Adrenal gland (tissue), 12 donors: ENCODE measurements around the gene SH3RF1. TPM values are rescaled to one million over a fixed set of nuclear protein-coding genes. Genes with fewer than 3 reads are reported as not detected.
"Not testable (repeated sequence)": the region's sequence is repeated elsewhere in the genome, so short reads cannot be mapped to it uniquely, and the experiment has no call there.

Experiments
- DNase-seq, 7 donors: peaks; one replicate each; pipeline ENCODE4 v3.0.0-alpha.2; 2019 to 2020
- H3K27ac ChIP-seq, 5 donors: fragments of 200-600 bp; sonication (generic) in 4 of 5; 1 replicate in 3 of 5; 2 replicates in 2 of 5; pipeline versions ENCODE4 v1.5.1 to v1.8.0; 2016 to 2020; ENCODE audit warnings: mild to moderate bottlenecking in 1 of 5
- H3K27me3 ChIP-seq: fragments of 200-600 bp; 2 replicates; pipeline ENCODE4 v1.8.0; 2021
- H3K36me3 ChIP-seq, 2 donors: fragments of 200-600 bp; replicated peaks in 1 of 2; 1 replicate in 1 of 2; 2 replicates in 1 of 2; pipeline versions ENCODE4 v1.5.1 to v1.8.0; 2018 to 2022
- H3K4me1 ChIP-seq, 2 donors: fragments of 200-600 bp; replicated peaks in 1 of 2; 1 replicate in 1 of 2; 2 replicates in 1 of 2; pipeline versions ENCODE4 v1.5.1 to v1.8.0; 2018 to 2021
- H3K4me3 ChIP-seq, 4 donors: fragments of 200-600 bp; sonication (generic) in 3 of 4; one replicate each; pipeline ENCODE4 v1.5.1; 2016 to 2018
- H3K9me3 ChIP-seq, 3 donors: fragments of 200-600 bp; sonication (generic) in 1 of 3; replicated peaks in 1 of 3; 1 replicate in 2 of 3; 2 replicates in 1 of 3; pipeline versions ENCODE4 v1.5.1 to v1.8.0; 2016 to 2021
- POLR2A ChIP-seq, 2 donors: fragments of 450-650 bp; IDR thresholded peaks; one replicate each; pipeline ENCODE4 v1.6.1; 2017; ENCODE audit warnings: antibody characterized with exemption in 2 of 2, mild to moderate bottlenecking in 2 of 2, moderate library complexity in 1 of 2
- WGBS, 4 donors: extraction: QIAGEN DNeasy Blood & Tissue Kit in 2 of 4; methylation state at CpG; one replicate each; pipeline versions ENCODE4 v1.1.5 to v1.1.7; 2013 to 2017; 5-methylcytosine and 5-hydroxymethylcytosine counted together
- intact Hi-C, 2 donors: fragments of 100-400 bp; cut with DNase I; formaldehyde crosslinking; loops; one replicate each; pipeline versions ENCODE4 v1.14.1 to v1.15.0; 2022 to 2023
- polyA plus RNA-seq, 3 donors: library from polyadenylated mRNA; stranded (reverse); fragments of 200-250 nt in 2 of 3; fragments of 350-450 nt in 1 of 3; fragmentation: Illumina TruSeq in 1 of 3; extraction: RNeasy Lipid Tissue Mini Kit (QIAGEN cat#74804) in 1 of 3; gene quantifications; one replicate each; pipeline ENCODE4 v1.2.3, GENCODE V29; 2013 to 2014
- total RNA-seq, 9 donors: library from RNA; depleted of rRNA in 4 of 9; stranded (reverse); fragments of >200 nt in 4 of 9; fragments of 120-200 nt in 1 of 9; fragmentation: NEBNext Ultra II Directional in 1 of 9; extraction: Animal tissue kit (Norgen Biotek cat#: 25700) in 1 of 9; gene quantifications; one replicate each; pipeline versions ENCODE4 v1.1.0 to v1.2.4, GENCODE V29; 2013 to 2023
- TF ChIP-seq, protein P1 (sequence below), 6 experiments: fragments of 450-650 bp in 4 of 6; fragments of 200-600 bp in 2 of 6; sonication (generic) in 1 of 6; IDR thresholded peaks; 1 replicate in 5 of 6; 2 replicates in 1 of 6; pipeline versions ENCODE4 v1.5.1 to v1.8.0; 2016 to 2021; ENCODE audit warnings: antibody characterized with exemption in 6 of 6, mild to moderate bottlenecking in 2 of 6, moderate library complexity in 1 of 6
- donor health status: healthy with polysubstance abuse.
- donor health status: Bipolar disorder and iron deficiency.
- donor health status: DM: yes; HTN: yes; CAD: no.
- donor health status: DM: no; HTN: no; CAD: no.
- donor health status: DM: no; HTN: no; CAD: no.
- donor health status: DM: yes; HTN: yes; CAD: no.

SH3RF1 gene
- total and polyA plus RNA-seq, 12 donors, result 1.8 to 19.3 (median 8.6) TPM

DNA sequence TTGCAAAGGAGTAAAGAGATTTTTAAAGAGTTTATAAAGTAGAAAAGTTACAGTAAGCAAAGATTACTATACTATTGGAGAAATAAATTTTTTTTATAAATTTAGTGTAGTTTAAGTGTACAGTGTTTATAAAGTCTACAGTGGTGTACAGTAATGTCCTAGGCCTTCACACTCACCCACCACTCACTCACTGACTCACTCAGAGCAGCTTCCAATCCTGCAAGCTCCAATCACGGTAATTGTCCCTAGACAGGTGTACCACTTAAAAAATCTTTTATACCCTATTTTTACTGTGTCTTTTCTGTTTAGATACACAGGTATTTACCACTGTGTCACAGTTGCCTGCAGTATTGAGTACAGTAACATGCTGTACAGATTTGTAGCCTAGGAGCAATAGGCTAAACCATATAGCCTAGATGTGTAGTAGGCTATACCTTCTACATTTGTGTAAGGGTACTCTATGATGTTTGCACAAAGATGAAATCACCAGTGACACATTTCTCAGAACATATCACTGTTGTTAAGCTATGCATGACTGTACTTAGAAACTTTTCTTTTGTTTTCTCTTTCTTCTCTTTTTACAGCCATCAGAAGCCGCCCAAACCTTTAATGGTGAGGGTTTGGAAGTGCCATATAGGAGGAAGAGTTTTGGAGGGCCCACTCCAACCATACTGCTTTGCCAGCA is 11.8 kb upstream of the SH3RF1 start:
- Histone ChIP-seq H3K27ac (no peak overlapping the region), H3K36me3 (no peaks in the 10 kb centered on the region), H3K4me1 (no peaks in the 10 kb centered on the region), H3K9me3 (no peaks in the 10 kb centered on the region), H3K4me3 (no peak overlapping the region), H3K27me3 (no peaks in the 10 kb centered on the region)
- 93 to 97% (median 96%) methylated on average over 2 of the region's 2 CpGs for WGBS, 4 donors
- intact Hi-C loops, result no loop called here
- TF ChIP-seq POLR2A (IDR thresholded peaks at IDR 0.05), result no peak
- TF ChIP-seq, protein P1, sequence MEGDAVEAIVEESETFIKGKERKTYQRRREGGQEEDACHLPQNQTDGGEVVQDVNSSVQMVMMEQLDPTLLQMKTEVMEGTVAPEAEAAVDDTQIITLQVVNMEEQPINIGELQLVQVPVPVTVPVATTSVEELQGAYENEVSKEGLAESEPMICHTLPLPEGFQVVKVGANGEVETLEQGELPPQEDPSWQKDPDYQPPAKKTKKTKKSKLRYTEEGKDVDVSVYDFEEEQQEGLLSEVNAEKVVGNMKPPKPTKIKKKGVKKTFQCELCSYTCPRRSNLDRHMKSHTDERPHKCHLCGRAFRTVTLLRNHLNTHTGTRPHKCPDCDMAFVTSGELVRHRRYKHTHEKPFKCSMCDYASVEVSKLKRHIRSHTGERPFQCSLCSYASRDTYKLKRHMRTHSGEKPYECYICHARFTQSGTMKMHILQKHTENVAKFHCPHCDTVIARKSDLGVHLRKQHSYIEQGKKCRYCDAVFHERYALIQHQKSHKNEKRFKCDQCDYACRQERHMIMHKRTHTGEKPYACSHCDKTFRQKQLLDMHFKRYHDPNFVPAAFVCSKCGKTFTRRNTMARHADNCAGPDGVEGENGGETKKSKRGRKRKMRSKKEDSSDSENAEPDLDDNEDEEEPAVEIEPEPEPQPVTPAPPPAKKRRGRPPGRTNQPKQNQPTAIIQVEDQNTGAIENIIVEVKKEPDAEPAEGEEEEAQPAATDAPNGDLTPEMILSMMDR (IDR thresholded peaks at IDR 0.05), result no peak
- no peak for DNase-seq

DNA sequence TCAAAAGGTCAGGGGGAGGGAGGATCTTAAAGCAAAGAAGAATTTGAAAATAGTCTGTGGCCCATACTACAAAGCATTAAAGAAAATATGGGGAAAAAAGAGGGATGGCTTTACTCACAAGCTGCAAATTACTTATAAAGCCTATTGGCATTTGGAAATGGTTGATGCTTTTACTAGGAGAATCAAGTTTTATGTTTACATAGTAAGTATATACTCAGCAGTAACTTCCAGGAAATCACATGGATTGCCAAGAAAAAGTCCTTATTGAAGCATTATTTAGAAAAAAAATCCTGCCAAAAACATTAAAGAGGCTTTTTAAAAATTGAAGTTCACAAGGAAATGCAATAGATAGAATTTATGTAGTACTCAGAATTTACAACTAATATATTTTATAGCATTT is 8.4 kb upstream of the SH3RF1 start:
- no peak overlapping the region for H3K27ac ChIP-seq
- H3K4me3 ChIP-seq, result no peak overlapping the region
- no peaks in the 10 kb centered on the region for H3K36me3 ChIP-seq
- DNase-seq, result no peak
- H3K4me1 ChIP-seq, result no peaks in the 10 kb centered on the region
- intact Hi-C loops, result no loop called here
- TF ChIP-seq, protein P1 (IDR thresholded peaks at IDR 0.05), result no peak
- no peak for TF ChIP-seq POLR2A (IDR thresholded peaks at IDR 0.05)
- H3K9me3 ChIP-seq, result no peaks in the 10 kb centered on the region
- no peaks in the 10 kb centered on the region for H3K27me3 ChIP-seq

DNA sequence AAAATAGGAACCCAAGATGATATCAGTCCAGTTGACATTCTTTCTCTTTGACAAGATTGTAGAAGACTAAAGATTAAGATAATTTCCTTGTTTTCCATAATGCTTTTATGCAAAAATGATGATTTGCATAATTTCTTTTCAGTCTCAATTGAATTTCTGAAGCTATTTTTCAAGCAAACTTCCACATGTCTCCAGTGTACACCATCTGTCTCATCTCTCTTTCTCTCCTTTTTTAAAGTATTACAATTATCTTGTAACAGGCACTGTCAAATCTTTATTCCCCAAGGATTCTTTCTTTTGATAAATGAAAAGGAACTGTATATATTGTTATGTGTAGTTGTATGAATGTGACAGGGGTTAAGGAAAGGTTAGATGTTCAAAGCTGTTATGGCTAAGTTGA is 7.9 kb upstream of the SH3RF1 start:
- Histone ChIP-seq H3K4me3 (no peak overlapping the region), H3K9me3 (no peaks in the 10 kb centered on the region), H3K27me3 (no peaks in the 10 kb centered on the region), H3K27ac (no peak overlapping the region), H3K36me3 (no peaks in the 10 kb centered on the region), H3K4me1 (no peaks in the 10 kb centered on the region)
- TF ChIP-seq, protein P1 (IDR thresholded peaks at IDR 0.05), result no peak
- no peak for TF ChIP-seq POLR2A (IDR thresholded peaks at IDR 0.05)
- no peak for DNase-seq
- intact Hi-C loops, result no loop called here

DNA sequence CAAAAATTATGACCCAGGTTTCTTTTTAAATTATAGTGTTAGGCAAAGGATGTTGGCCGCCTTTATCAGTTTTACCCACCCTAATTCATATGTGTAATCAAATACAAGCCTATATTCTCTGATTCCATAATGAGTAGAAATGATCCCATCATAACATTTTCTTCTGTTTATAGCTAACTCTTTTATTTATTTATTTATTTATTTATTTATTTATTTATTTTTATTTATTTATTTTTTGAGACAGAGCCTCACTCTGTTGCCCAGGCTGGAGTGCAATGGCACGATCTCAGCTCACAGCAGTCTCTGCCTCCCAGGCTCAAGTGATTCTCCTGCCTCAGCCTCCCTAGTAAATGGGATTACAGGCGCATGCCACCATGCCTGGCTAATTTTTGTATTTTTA is 7.1 kb upstream of the SH3RF1 start:
- not testable (repeated sequence) for H3K27me3 ChIP-seq, H3K36me3 ChIP-seq
- 89 to 99% (median 97%) methylated on average over 3 of the region's 3 CpGs for WGBS, 4 donors

DNA sequence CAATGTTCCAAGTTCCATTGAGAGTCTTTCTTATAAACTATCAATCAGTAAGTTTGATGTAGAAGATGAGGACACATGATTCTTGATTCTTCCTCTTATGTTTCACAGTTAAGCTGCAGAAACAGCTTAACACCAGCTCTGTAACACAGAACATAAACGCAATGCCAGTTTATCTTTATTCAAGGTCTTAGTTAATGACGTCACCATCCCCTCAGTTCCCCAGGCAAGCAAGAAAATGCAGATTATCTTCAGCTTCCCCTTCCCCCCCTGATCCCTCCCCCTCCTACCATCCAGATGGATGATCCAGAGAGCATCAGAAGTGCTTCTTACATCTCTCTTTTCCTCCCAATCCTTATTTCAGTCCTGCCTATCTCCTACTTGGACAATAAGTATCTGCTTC is 4.4 kb upstream of the SH3RF1 start:
- no peaks in the 10 kb centered on the region for H3K9me3 ChIP-seq
- no peak overlapping the region for H3K27ac ChIP-seq
- no peaks in the 10 kb centered on the region for H3K36me3 ChIP-seq
- H3K4me1 ChIP-seq, result peaks cover 6 to 9% of the 10 kb centered on the region in 2 donors
- TF ChIP-seq, protein P1 (IDR thresholded peaks at IDR 0.05), result no peak
- TF ChIP-seq POLR2A (IDR thresholded peaks at IDR 0.05), result no peak
- no peaks in the 10 kb centered on the region for H3K27me3 ChIP-seq
- 25 to 36% (median 31%) methylated on average over 2 of the region's 2 CpGs for WGBS, 4 donors
- intact Hi-C loops, result no loop called here
- no peak for DNase-seq
- no peak overlapping the region for H3K4me3 ChIP-seq

More for the DNA sequence above, 7.1 kb upstream of the SH3RF1 start:
- DNase-seq, H3K9me3 ChIP-seq, intact Hi-C loops, H3K4me3 ChIP-seq, H3K27ac ChIP-seq, H3K4me1 ChIP-seq: not testable (repeated sequence)
